ENCODE data around the gene ZMYND11.

- TF ChIP-seq CTCF (IDR thresholded peaks at IDR 0.05) (no peak), POLR2A (IDR thresholded peaks at IDR 0.05) (no peak)
These were observed 83.5 kb downstream of the ZMYND11 start for GRCh38 chr10:218798-219197.

Data from stomach (tissue), 4 donors.